HFFc6 (cell line): ENCODE measurements around the gene RND3. TPM values are rescaled to one million over a fixed set of nuclear protein-coding genes. Genes with fewer than 3 reads are reported as not detected.

Source experiments
- DNase-seq: peaks from one replicate; pipeline ENCODE4 v3.0.0-alpha.2; 2018
- H3K27ac Mint-ChIP-seq: 2 replicates; pipeline ENCODE4 v1.8.0; 2020; ENCODE audit warnings: mild to moderate bottlenecking, mixed read lengths
- H3K27me3 Mint-ChIP-seq: 2 replicates; pipeline ENCODE4 v1.8.0; 2021; ENCODE audit warnings: mild to moderate bottlenecking, moderate library complexity, mixed read lengths; ENCODE audit not compliant: insufficient read depth
- H3K36me3 Mint-ChIP-seq: 2 replicates; pipeline ENCODE4 v1.8.0; 2021; ENCODE audit warnings: low read depth, mixed read lengths
- H3K4me1 Mint-ChIP-seq: 2 replicates; pipeline ENCODE4 v1.8.0; 2020; ENCODE audit warnings: low read depth, mixed read lengths
- H3K4me3 Mint-ChIP-seq: 2 replicates; pipeline ENCODE4 v1.8.0; 2020; ENCODE audit warnings: mild to moderate bottlenecking, moderate library complexity, mixed read lengths
- H3K9me3 Mint-ChIP-seq: 2 replicates; pipeline ENCODE4 v1.8.0; 2020; ENCODE audit warnings: mild to moderate bottlenecking, mixed read lengths
- CTCF ChIP-seq: fragments of 200-600 bp; sonication (generic); IDR thresholded peaks from 2 replicates; pipeline ENCODE4 v1.5.0; 2021; ENCODE audit warnings: antibody characterized with exemption, mild to moderate bottlenecking
- long read RNA-seq: library from polyadenylated mRNA; unstranded; transcript quantifications from one replicate; pipeline ENCODE4 v2.0.0, GENCODE V29; 2019
- total RNA-seq, 6 experiments: library from RNA; stranded (reverse); fragmentation: NEBNext Ultra II Directional; extraction: Animal tissue kit (Norgen Biotek cat#: 25700); gene quantifications; 2 replicates in 1 of 6; 3 replicates in 5 of 6; pipeline ENCODE4 v1.2.3, GENCODE V29; 2021

Gene RND3
- total RNA-seq = 100 to 1,000 TPM; 365 to 525 (median 438) TPM
- long read RNA-seq, transcript RND3-206 (3 exons, 385 nt) = minor isoform, 6 of 621 reads
- long read RNA-seq, transcript RND3-209 (4 exons, 880 nt) = minor isoform, 7 of 621 reads
- long read RNA-seq, transcript RND3-202 (5 exons, 2,777 nt) = minor isoform, 166 of 621 reads
- long read RNA-seq, transcript RND3-201 (6 exons, 2,711 nt) = major isoform, 239 of 621 reads
- long read RNA-seq, partial matches to known transcripts = 9 of 621 reads
- long read RNA-seq, other reads (novel, unspliced or antisense) = 190 of 621 reads

- Mint-ChIP-seq H3K27ac (peak within 1 kb of the TSS; percentile 99), H3K27me3 (peaks cover 46% of the 10 kb centered on the region), H3K4me1 (peaks cover 68% of the 10 kb centered on the region), H3K9me3 (peaks cover 37% of the 10 kb centered on the region), H3K4me3 (peak within 1 kb of the TSS; percentile 98), H3K36me3 (peaks cover 49% of the 10 kb centered on the region)
- DNase-seq = peak; percentile 99
- TF ChIP-seq CTCF = peak; percentile 94
Observed at GRCh38 chr2:150487537-150488429, at the start of gene RND3. Gene RND3, minus strand, starts transcription at chr2:150487667. Its CDS starts 250 bp downstream, at chr2:150487417.

GRCh38 chr2:150535176-150535575 lies 47.7 kb upstream of the RND3 start:
- Mint-ChIP-seq H3K36me3 (no peaks in the 10 kb centered on the region), H3K9me3 (no peaks in the 10 kb centered on the region), H3K27ac (peak overlapping the region; percentile 56), H3K4me3 (no peak overlapping the region), H3K4me1 (peaks cover 91% of the 10 kb centered on the region), H3K27me3 (no peaks in the 10 kb centered on the region)
- TF ChIP-seq CTCF = no peak
- no peak for DNase-seq

- H3K27ac Mint-ChIP-seq = peak overlapping the region; percentile 94
Observed at GRCh38 chr2:150532879-150533278, 45.4 kb upstream of the RND3 start.

GRCh38 chr2:150532020-150532419 lies 44.6 kb upstream of the RND3 start:
- H3K36me3 Mint-ChIP-seq = no peaks in the 10 kb centered on the region
- peaks cover 91% of the 10 kb centered on the region for H3K4me1 Mint-ChIP-seq
- peak overlapping the region; percentile 55; the same call in 1 of the 2 replicates for H3K4me3 Mint-ChIP-seq

More at GRCh38 chr2:150532879-150533278, 45.4 kb upstream of the RND3 start:
- H3K9me3 Mint-ChIP-seq = no peaks in the 10 kb centered on the region
- peak overlapping the region; percentile 65 for H3K4me3 Mint-ChIP-seq
- H3K27me3 Mint-ChIP-seq = no peaks in the 10 kb centered on the region
- peak; percentile 79 for DNase-seq
- peaks cover 91% of the 10 kb centered on the region for H3K4me1 Mint-ChIP-seq
- TF ChIP-seq CTCF = no peak
- no peaks in the 10 kb centered on the region for H3K36me3 Mint-ChIP-seq

More at GRCh38 chr2:150532020-150532419, 44.6 kb upstream of the RND3 start:
- H3K9me3 Mint-ChIP-seq = no peaks in the 10 kb centered on the region
- H3K27me3 Mint-ChIP-seq = no peaks in the 10 kb centered on the region
- peak overlapping the region; percentile 94 for H3K27ac Mint-ChIP-seq
- DNase-seq = no peak
- no peak for TF ChIP-seq CTCF
